Epithelial cell of prostate (primary cell): ENCODE data around the gene FOXE1.

ENCODE experiments used
- DNase-seq: peaks from one replicate; pipeline ENCODE4 v3.0.0-alpha.2; 2011; ENCODE audit warnings: low read depth, low spot score
- H3K27ac ChIP-seq: fragments of 450-650 bp; 2 replicates; pipeline ENCODE4 v1.5.1; 2017; ENCODE audit warnings: mild to moderate bottlenecking

Gene FOXE1

GRCh38 chr9:97853056-97853843 is at the start of gene FOXE1:
FOXE1 (plus strand) TSS chr9:97853226; CDS start chr9:97853915, 689 bp downstream.
- DNase-seq, result no peak
- H3K27ac ChIP-seq, result no peak within 1 kb of the TSS

GRCh38 chr9:97804059-97804365 is 49.0 kb upstream of the FOXE1 start:
- peak overlapping the region; percentile 71 for H3K27ac ChIP-seq

GRCh38 chr9:97806721-97807120 is 46.3 kb upstream of the FOXE1 start:
- DNase-seq, result no peak
- H3K27ac ChIP-seq, result no peak overlapping the region

More at GRCh38 chr9:97804059-97804365, 49.0 kb upstream of the FOXE1 start:
- DNase-seq, result no peak

- no peak overlapping the region for H3K27ac ChIP-seq
- DNase-seq, result no peak
Observed at GRCh38 chr9:97807681-97808080, 45.3 kb upstream of the FOXE1 start.

- no peak overlapping the region for H3K27ac ChIP-seq
Observed at GRCh38 chr9:97808415-97808814, 44.6 kb upstream of the FOXE1 start.

GRCh38 chr9:97808972-97809371 is 44.1 kb upstream of the FOXE1 start:
- DNase-seq, result no peak
- H3K27ac ChIP-seq, result no peak overlapping the region

More at GRCh38 chr9:97808415-97808814, 44.6 kb upstream of the FOXE1 start:
- DNase-seq, result no peak

- no peak for DNase-seq
- H3K27ac ChIP-seq, result no peak overlapping the region
Observed at GRCh38 chr9:97809666-97810344, 43.2 kb upstream of the FOXE1 start.

GRCh38 chr9:97811533-97812246 is 41.3 kb upstream of the FOXE1 start:
- no peak for DNase-seq
- no peak overlapping the region for H3K27ac ChIP-seq

- no peak overlapping the region for H3K27ac ChIP-seq
- no peak for DNase-seq
Observed at GRCh38 chr9:97812247-97812543, 40.8 kb upstream of the FOXE1 start.

GRCh38 chr9:97813072-97813471 is 40.0 kb upstream of the FOXE1 start:
- DNase-seq, result no peak
- H3K27ac ChIP-seq, result no peak overlapping the region

- no peak overlapping the region for H3K27ac ChIP-seq
- DNase-seq, result no peak
Observed at GRCh38 chr9:97819735-97820134, 33.3 kb upstream of the FOXE1 start.

- no peak for DNase-seq
- no peak overlapping the region for H3K27ac ChIP-seq
Observed at GRCh38 chr9:97820373-97820772, 32.7 kb upstream of the FOXE1 start.

- no peak overlapping the region for H3K27ac ChIP-seq
- no peak for DNase-seq
Observed at GRCh38 chr9:97830884-97831829, 21.9 kb upstream of the FOXE1 start.

- no peak overlapping the region for H3K27ac ChIP-seq
Observed at GRCh38 chr9:97831843-97832636, 21.0 kb upstream of the FOXE1 start.

GRCh38 chr9:97840521-97840920 is 12.5 kb upstream of the FOXE1 start:
- no peak overlapping the region for H3K27ac ChIP-seq
- DNase-seq, result no peak

More at GRCh38 chr9:97831843-97832636, 21.0 kb upstream of the FOXE1 start:
- DNase-seq, result no peak

GRCh38 chr9:97842960-97843359 is 10.1 kb upstream of the FOXE1 start:
- DNase-seq, result no peak

GRCh38 chr9:97845130-97845529 is 7.9 kb upstream of the FOXE1 start:
- H3K27ac ChIP-seq, result no peak overlapping the region
- DNase-seq, result no peak

More at GRCh38 chr9:97842960-97843359, 10.1 kb upstream of the FOXE1 start:
- H3K27ac ChIP-seq, result no peak overlapping the region

GRCh38 chr9:97845763-97846162 is 7.3 kb upstream of the FOXE1 start:
- DNase-seq, result no peak
- H3K27ac ChIP-seq, result no peak overlapping the region

- no peak overlapping the region for H3K27ac ChIP-seq
- DNase-seq, result no peak
Observed at GRCh38 chr9:97846347-97846746, 6.7 kb upstream of the FOXE1 start.
